DMS79 (cell line): ENCODE results near the gene SNRNP200.
A peak's percentile ranks its signal among the peaks of the same experiment; 100 is the strongest.
"Not testable (repeated sequence)": the region's sequence is repeated elsewhere in the genome, so short reads cannot be mapped to it uniquely, and the experiment has no call there.

Source experiments
- DNase-seq: peaks from one replicate; lab custom pipeline; 2025; lab: John Stamatoyannopoulos, UW

SNRNP200 gene

GRCh38 chr2:96274355-96275056, 30.8 kb downstream of the SNRNP200 start:
- DNase-seq = no peak

- no peak for DNase-seq
Measured at GRCh38 chr2:96273763-96274162, 31.6 kb downstream of the SNRNP200 start.

- no peak for DNase-seq
Measured at GRCh38 chr2:96271995-96272394, 33.4 kb downstream of the SNRNP200 start.

GRCh38 chr2:96267159-96267971, 38.0 kb downstream of the SNRNP200 start:
- DNase-seq = no peak

GRCh38 chr2:96265840-96266679, 39.3 kb downstream of the SNRNP200 start, which contains the start of the genes CIAO1 and TMEM127:
Gene CIAO1, plus strand, starts transcription at chr2:96266225. Its CDS starts 126 bp downstream, at chr2:96266351.
Gene TMEM127, minus strand, starts transcription at chr2:96265997. Its CDS starts 616 bp downstream, at chr2:96265381.
- peak; percentile 95 for DNase-seq

GRCh38 chr2:96265349-96265839, 40.0 kb downstream of the SNRNP200 start:
- no peak for DNase-seq

- peak; percentile 35 for DNase-seq
Measured at GRCh38 chr2:96264656-96265348, 40.5 kb downstream of the SNRNP200 start.

- DNase-seq = no peak
Measured at GRCh38 chr2:96264086-96264485, 41.3 kb downstream of the SNRNP200 start.

- no peak for DNase-seq
Measured at GRCh38 chr2:96262306-96262705, 43.0 kb downstream of the SNRNP200 start.

- no peak for DNase-seq
Measured at GRCh38 chr2:96261328-96262003, 43.9 kb downstream of the SNRNP200 start.

- no peak for DNase-seq
Measured at GRCh38 chr2:96260387-96261260, 44.7 kb downstream of the SNRNP200 start.

GRCh38 chr2:96259497-96259921, 45.8 kb downstream of the SNRNP200 start:
- DNase-seq = no peak

- no peak for DNase-seq
Measured at GRCh38 chr2:96258166-96259022, 47.0 kb downstream of the SNRNP200 start.

GRCh38 chr2:96257744-96258143, 47.6 kb downstream of the SNRNP200 start:
- not testable (repeated sequence) for DNase-seq

GRCh38 chr2:96256611-96257113, 48.7 kb downstream of the SNRNP200 start:
- no peak for DNase-seq

GRCh38 chr2:96254571-96254970, 50.8 kb downstream of the SNRNP200 start:
- DNase-seq = no peak

- DNase-seq = no peak
Measured at GRCh38 chr2:96253006-96253405, 52.3 kb downstream of the SNRNP200 start.

- DNase-seq = no peak
Measured at GRCh38 chr2:96252526-96252925, 52.8 kb downstream of the SNRNP200 start.
